GM23248 (cell line): ENCODE measurements around the gene SYNE3. TPM values are rescaled to one million over a fixed set of nuclear protein-coding genes. Genes with fewer than 3 reads are reported as not detected.

Source experiments
- DNase-seq: peaks from one replicate; pipeline ENCODE4 v3.0.0-alpha.2; 2015
- H2AFZ ChIP-seq: fragments of 200-600 bp; sonication (generic); 2 replicates; pipeline ENCODE4 v1.6.1; 2016; ENCODE audit warnings: antibody characterized with exemption
- H3F3A ChIP-seq: fragments of 200-600 bp; sonication (generic); 2 replicates; pipeline ENCODE4 v1.6.1; 2016; ENCODE audit warnings: mild to moderate bottlenecking, antibody characterized with exemption, mixed run types; ENCODE audit not compliant: insufficient read depth
- H3K27ac ChIP-seq: fragments of 200-600 bp; sonication (generic); 2 replicates; pipeline ENCODE4 v1.5.1; 2016; ENCODE audit warnings: mild to moderate bottlenecking
- H3K27me3 ChIP-seq: fragments of 200-600 bp; sonication (generic); replicated peaks from 2 replicates; pipeline ENCODE4 v1.6.1; 2016; ENCODE audit warnings: mild to moderate bottlenecking; ENCODE audit not compliant: insufficient read depth
- H3K36me3 ChIP-seq: fragments of 200-600 bp; sonication (generic); 2 replicates; pipeline ENCODE4 v1.6.1; 2016; ENCODE audit warnings: low read depth, mild to moderate bottlenecking
- H3K4me1 ChIP-seq: fragments of 200-600 bp; sonication (generic); 2 replicates; pipeline ENCODE4 v1.6.1; 2016; ENCODE audit warnings: mild to moderate bottlenecking; ENCODE audit not compliant: insufficient read depth
- H3K4me2 ChIP-seq: fragments of 200-600 bp; sonication (generic); one replicate; pipeline ENCODE4 v1.6.1; 2016; ENCODE audit warnings: mild to moderate bottlenecking; ENCODE audit not compliant: unreplicated experiment
- H3K4me3 ChIP-seq: fragments of 200-600 bp; sonication (generic); 2 replicates; pipeline ENCODE4 v1.5.1; 2016; ENCODE audit warnings: mild to moderate bottlenecking
- H3K79me2 ChIP-seq: fragments of 200-600 bp; sonication (generic); 2 replicates; pipeline ENCODE4 v1.6.1; 2016; ENCODE audit warnings: mild to moderate bottlenecking; ENCODE audit not compliant: insufficient read depth
- H3K9ac ChIP-seq: fragments of 200-600 bp; sonication (generic); 2 replicates; pipeline ENCODE4 v1.6.1; 2016; ENCODE audit warnings: mild to moderate bottlenecking
- H3K9me2 ChIP-seq: fragments of 200-600 bp; sonication (generic); 2 replicates; pipeline ENCODE4 v1.6.1; 2016; ENCODE audit warnings: mixed run types, mild to moderate bottlenecking, moderate library complexity; ENCODE audit not compliant: insufficient read depth
- H3K9me3 ChIP-seq: fragments of 200-600 bp; sonication (generic); one replicate; pipeline ENCODE4 v1.6.1; 2017; ENCODE audit warnings: low read depth
- H4K20me1 ChIP-seq: fragments of 200-600 bp; sonication (generic); 2 replicates; pipeline ENCODE4 v1.6.0; 2016; ENCODE audit not compliant: insufficient read depth
- EZH2 ChIP-seq: fragments of 200-600 bp; sonication (generic); IDR thresholded peaks from 2 replicates; pipeline ENCODE4 v1.6.1; 2018; ENCODE audit warnings: antibody characterized with exemption, mild to moderate bottlenecking; ENCODE audit not compliant: insufficient read depth, poor library complexity, severe bottlenecking
- EZH2phosphoT487 ChIP-seq: fragments of 200-600 bp; sonication (generic); IDR thresholded peaks from 2 replicates; pipeline ENCODE4 v1.6.1; 2018; ENCODE audit warnings: antibody characterized with exemption, moderate library complexity, mild to moderate bottlenecking, low read depth; ENCODE audit not compliant: insufficient read depth
- WGBS, 2 experiments: methylation state at CpG; one replicate each; pipeline ENCODE4 v1.1.6; 2015 to 2017; ENCODE audit warnings: low lambda C conversion rate in 2 of 2, low coverage in 1 of 2; ENCODE audit errors: missing lambda C conversion rate in 2 of 2; 5-methylcytosine and 5-hydroxymethylcytosine counted together
- in situ Hi-C: fragments of 300-500 bp; cut with MboI; formaldehyde crosslinking; loops from 2 replicates; pipeline ENCODE4 v1.15.0; 2020
- polyA plus RNA-seq: library from polyadenylated mRNA; unstranded; fragments of >200 nt; fragmentation: Nextera tagmentation; extraction: Ambion mirVana; gene quantifications from 2 replicates; pipeline ENCODE4 v1.2.1, GENCODE V29; 2016
- total RNA-seq: library from RNA; depleted of rRNA; stranded (reverse); fragments of >200 nt; shearing (Covaris generic); gene quantifications from 2 replicates; pipeline ENCODE4 v1.2.3, GENCODE V29; 2014

The SYNE3 gene
- total and polyA plus RNA-seq, 2 experiments from 2014 or later, result 1.2 to 4.8 TPM

- H3K27ac ChIP-seq, result no peak overlapping the region
- H3K27me3 ChIP-seq, result no peaks in the 10 kb centered on the region
- no peaks in the 10 kb centered on the region for H3K36me3 ChIP-seq
- peaks cover 29% of the 10 kb centered on the region for H3K4me1 ChIP-seq
- no peak overlapping the region for H3K4me3 ChIP-seq
- H3K9me3 ChIP-seq, result no peaks in the 10 kb centered on the region
- WGBS, 2 experiments, result 93 to 96% methylated on average over 14 of the region's 14 CpGs
- no peak overlapping the region for H2AFZ ChIP-seq
- DNase-seq, result no peak
- no peak overlapping the region for H3K4me2 ChIP-seq
- no peak for TF ChIP-seq EZH2phosphoT487
- no peak for TF ChIP-seq EZH2
- no peaks in the 10 kb centered on the region for H3K9me2 ChIP-seq
- H3K9ac ChIP-seq, result no peak overlapping the region
- in situ Hi-C loops, result no loop called here
- no peaks in the 10 kb centered on the region for H3K79me2 ChIP-seq
- H4K20me1 ChIP-seq, result no peaks in the 10 kb centered on the region
- peaks cover 17% of the 10 kb centered on the region for H3F3A ChIP-seq
These were observed 14.0 kb downstream of the SYNE3 start for GRCh38 chr14:95502381-95502950.

GRCh38 chr14:95500772-95501401 is 15.6 kb downstream of the SYNE3 start:
- TF ChIP-seq EZH2phosphoT487 (no peak), EZH2 (no peak)
- Histone ChIP-seq H3K27me3 (no peaks in the 10 kb centered on the region), H4K20me1 (no peaks in the 10 kb centered on the region), H3K9me3 (no peaks in the 10 kb centered on the region), H3K4me2 (peak overlapping the region; percentile 58), H3K4me3 (no peak overlapping the region), H3K79me2 (no peaks in the 10 kb centered on the region), H3K9ac (peak overlapping the region; percentile 46), H3K27ac (peak overlapping the region; percentile 22), H3K36me3 (no peaks in the 10 kb centered on the region), H3K4me1 (peaks cover 35% of the 10 kb centered on the region), H3F3A (peaks cover 17% of the 10 kb centered on the region), H3K9me2 (no peaks in the 10 kb centered on the region), H2AFZ (peak overlapping the region; percentile 26; the same call in 1 of the 2 replicates)
- 12 to 13% methylated on average over 14 of the region's 14 CpGs for WGBS, 2 experiments
- peak; percentile 96 for DNase-seq
- in situ Hi-C loops, result no loop called here

- no peak overlapping the region for H2AFZ ChIP-seq
- no peak overlapping the region for H3K4me2 ChIP-seq
- in situ Hi-C loops, result no loop called here
These were observed 16.2 kb downstream of the SYNE3 start for GRCh38 chr14:95500201-95500681.

GRCh38 chr14:95499354-95499750 is 17.1 kb downstream of the SYNE3 start:
- Histone ChIP-seq H3K4me2 (no peak overlapping the region), H3K79me2 (no peaks in the 10 kb centered on the region), H3K9ac (no peak overlapping the region), H3K4me3 (no peak overlapping the region), H3K27me3 (no peaks in the 10 kb centered on the region), H3K36me3 (no peaks in the 10 kb centered on the region), H3K27ac (no peak overlapping the region), H3F3A (peaks cover 7% of the 10 kb centered on the region), H3K9me3 (no peaks in the 10 kb centered on the region), H3K9me2 (no peaks in the 10 kb centered on the region), H2AFZ (no peak overlapping the region), H4K20me1 (no peaks in the 10 kb centered on the region), H3K4me1 (peaks cover 25% of the 10 kb centered on the region)
- DNase-seq, result no peak
- WGBS, 2 experiments, result 36 to 46% methylated on average over 1 of the region's 1 CpG
- in situ Hi-C loops, result no loop called here
- TF ChIP-seq EZH2phosphoT487 (no peak), EZH2 (no peak)

More at GRCh38 chr14:95500201-95500681, 16.2 kb downstream of the SYNE3 start:
- TF ChIP-seq EZH2, result no peak
- TF ChIP-seq EZH2phosphoT487, result no peak
- Histone ChIP-seq H3K27me3 (no peaks in the 10 kb centered on the region), H3F3A (peaks cover 16% of the 10 kb centered on the region), H3K9me2 (no peaks in the 10 kb centered on the region), H3K9ac (no peak overlapping the region), H4K20me1 (no peaks in the 10 kb centered on the region), H3K27ac (peak overlapping the region; percentile 22; the same call in 1 of the 2 replicates), H3K4me3 (no peak overlapping the region), H3K79me2 (no peaks in the 10 kb centered on the region), H3K36me3 (no peaks in the 10 kb centered on the region), H3K4me1 (peaks cover 34% of the 10 kb centered on the region), H3K9me3 (no peaks in the 10 kb centered on the region)
- 53 to 58% methylated on average over 13 to 14 of the region's 14 CpGs for WGBS, 2 experiments
- no peak for DNase-seq
